Karpas-422 (cell line): ENCODE results near the gene PIRT. TPM values are rescaled to one million over a fixed set of nuclear protein-coding genes. Genes with fewer than 3 reads are reported as not detected.

Experiments
- DNase-seq: peaks from one replicate; pipeline ENCODE4 v3.0.0-alpha.2; 2015
- H2AFZ ChIP-seq: fragments of 200-600 bp; sonication (generic); 2 replicates; pipeline ENCODE4 v1.6.1; 2014; ENCODE audit warnings: antibody characterized with exemption, low read length, mixed read lengths
- H3K27ac ChIP-seq: fragments of 200-600 bp; sonication (generic); 2 replicates; pipeline ENCODE4 v1.5.1; 2014; ENCODE audit warnings: mild to moderate bottlenecking, low read length, moderate library complexity
- H3K27me3 ChIP-seq: fragments of 200-600 bp; sonication (generic); 2 replicates; pipeline ENCODE4 v1.6.1; 2014; ENCODE audit warnings: low read length, mixed read lengths
- H3K36me3 ChIP-seq: fragments of 200-600 bp; sonication (generic); 2 replicates; pipeline ENCODE4 v1.6.1; 2014; ENCODE audit warnings: low read length, mixed read lengths; ENCODE audit not compliant: insufficient read depth
- H3K4me1 ChIP-seq: fragments of 200-600 bp; sonication (generic); 2 replicates; pipeline ENCODE4 v1.6.1; 2014; ENCODE audit warnings: mild to moderate bottlenecking, low read length, mixed read lengths
- H3K4me2 ChIP-seq: fragments of 200-600 bp; sonication (generic); 2 replicates; pipeline ENCODE4 v1.6.1; 2014; ENCODE audit warnings: low read length, low read depth, mild to moderate bottlenecking; ENCODE audit not compliant: poor library complexity, severe bottlenecking
- H3K4me3 ChIP-seq: fragments of 200-600 bp; sonication (generic); 2 replicates; pipeline ENCODE4 v1.5.1; 2014; ENCODE audit warnings: mild to moderate bottlenecking, antibody characterized with exemption, low read length, mixed read lengths
- H3K79me2 ChIP-seq: fragments of 200-600 bp; sonication (generic); 2 replicates; pipeline ENCODE4 v1.6.1; 2014; ENCODE audit warnings: mild to moderate bottlenecking, low read length, mixed read lengths
- H3K9ac ChIP-seq: fragments of 200-600 bp; sonication (generic); 2 replicates; pipeline ENCODE4 v1.6.0; 2014; ENCODE audit warnings: low read length
- H3K9me2 ChIP-seq: fragments of 200-600 bp; sonication (generic), shearing (Covaris generic); replicated peaks from 2 replicates; pipeline ENCODE4 v1.6.0; 2014; ENCODE audit warnings: mild to moderate bottlenecking, low read length, moderate library complexity; ENCODE audit not compliant: insufficient read depth
- H3K9me3 ChIP-seq: fragments of 300-700, 200-600 bp; sonication (generic); 2 replicates; pipeline ENCODE4 v1.6.1; 2014; ENCODE audit warnings: low read length, mixed read lengths
- H4K20me1 ChIP-seq: fragments of 200-600 bp; sonication (generic); 2 replicates; pipeline ENCODE4 v1.6.1; 2014; ENCODE audit warnings: mild to moderate bottlenecking, antibody characterized with exemption, low read length, low read depth; ENCODE audit not compliant: insufficient read depth
- total RNA-seq: library from RNA; depleted of rRNA; stranded (reverse); fragments of >200 nt; shearing (Covaris generic); gene quantifications from 2 replicates; pipeline ENCODE4 v1.2.3, GENCODE V29; 2014; ENCODE audit warnings: low replicate concordance

The PIRT gene
- total RNA-seq, 1 experiment from 2014 or later: not detected

DNA sequence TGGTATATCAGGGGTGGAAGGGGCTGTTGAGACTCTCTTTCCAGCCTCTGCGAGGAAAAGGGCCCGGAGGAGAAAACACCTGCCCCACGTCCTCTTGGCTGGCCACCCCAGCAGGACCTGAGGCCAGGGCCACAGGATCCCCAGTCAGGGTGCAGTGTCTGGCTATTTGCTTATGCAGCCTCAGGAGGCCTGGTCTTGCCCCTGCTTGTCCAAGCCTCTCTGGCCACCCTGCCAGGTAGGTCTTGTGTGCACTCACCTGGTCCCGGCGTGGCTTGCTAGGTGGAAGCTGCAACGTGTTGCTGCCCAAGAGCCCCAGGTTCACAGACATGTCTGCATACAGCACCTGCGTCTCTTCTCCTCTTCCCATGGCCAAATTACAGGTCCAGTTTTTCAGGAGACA is 34.5 kb downstream of the PIRT start:
- H3K4me3 ChIP-seq: no peak overlapping the region

DNA sequence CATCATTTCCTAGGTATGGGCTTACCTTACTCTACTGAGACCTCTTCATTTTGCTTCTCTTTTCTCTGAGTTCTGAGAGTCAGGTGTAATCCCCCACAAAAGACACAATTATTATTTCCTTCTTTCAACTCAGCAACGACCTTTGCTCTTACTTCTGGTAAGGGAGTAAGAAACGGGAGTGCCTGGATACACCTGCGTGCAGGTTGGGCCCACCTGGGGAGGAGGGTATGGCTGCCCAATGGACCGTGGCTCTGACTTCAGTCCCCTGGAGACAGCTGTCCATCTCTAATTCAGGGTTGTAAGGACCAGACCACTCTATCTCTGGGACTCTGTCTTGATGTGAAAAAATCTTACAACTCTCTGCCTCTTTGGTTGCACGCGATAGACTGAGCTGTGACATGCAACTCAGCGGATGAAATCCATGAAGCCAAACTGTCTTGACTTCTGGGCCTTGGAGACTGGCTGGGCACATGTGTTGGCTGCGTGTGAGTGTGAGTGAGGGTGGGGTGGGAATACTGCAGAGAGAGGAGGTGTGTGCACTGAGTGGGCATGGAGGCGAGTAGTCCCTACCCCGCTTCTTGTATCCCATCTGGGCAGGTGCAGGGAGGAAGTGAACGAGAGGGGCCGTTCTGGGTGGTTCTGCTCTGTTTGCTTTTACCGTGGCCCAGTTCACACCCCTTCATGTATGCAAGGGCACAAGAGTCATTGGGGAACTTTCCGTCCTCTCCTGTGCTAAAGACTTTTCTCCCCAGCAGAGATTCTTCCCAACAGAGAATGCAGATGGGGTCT is 35.2 kb downstream of the PIRT start:
- Histone ChIP-seq H3K4me2 (no peak overlapping the region), H3K4me1 (no peaks in the 10 kb centered on the region), H2AFZ (no peak overlapping the region), H3K36me3 (no peaks in the 10 kb centered on the region), H3K9ac (no peak overlapping the region), H3K79me2 (no peaks in the 10 kb centered on the region), H3K4me3 (no peak overlapping the region), H3K9me3 (no peaks in the 10 kb centered on the region), H3K27me3 (no peaks in the 10 kb centered on the region), H3K9me2 (no peaks in the 10 kb centered on the region), H3K27ac (no peak overlapping the region), H4K20me1 (no peaks in the 10 kb centered on the region)
- DNase-seq: no peak

More for the DNA sequence above, 34.5 kb downstream of the PIRT start:
- no peak overlapping the region for H3K9ac ChIP-seq
- H4K20me1 ChIP-seq: no peaks in the 10 kb centered on the region
- no peaks in the 10 kb centered on the region for H3K9me3 ChIP-seq
- no peak for DNase-seq
- H3K36me3 ChIP-seq: no peaks in the 10 kb centered on the region
- H3K27ac ChIP-seq: no peak overlapping the region
- H3K79me2 ChIP-seq: no peaks in the 10 kb centered on the region
- no peaks in the 10 kb centered on the region for H3K4me1 ChIP-seq
- no peak overlapping the region for H3K4me2 ChIP-seq
- no peaks in the 10 kb centered on the region for H3K9me2 ChIP-seq
- H2AFZ ChIP-seq: no peak overlapping the region
- H3K27me3 ChIP-seq: no peaks in the 10 kb centered on the region

DNA sequence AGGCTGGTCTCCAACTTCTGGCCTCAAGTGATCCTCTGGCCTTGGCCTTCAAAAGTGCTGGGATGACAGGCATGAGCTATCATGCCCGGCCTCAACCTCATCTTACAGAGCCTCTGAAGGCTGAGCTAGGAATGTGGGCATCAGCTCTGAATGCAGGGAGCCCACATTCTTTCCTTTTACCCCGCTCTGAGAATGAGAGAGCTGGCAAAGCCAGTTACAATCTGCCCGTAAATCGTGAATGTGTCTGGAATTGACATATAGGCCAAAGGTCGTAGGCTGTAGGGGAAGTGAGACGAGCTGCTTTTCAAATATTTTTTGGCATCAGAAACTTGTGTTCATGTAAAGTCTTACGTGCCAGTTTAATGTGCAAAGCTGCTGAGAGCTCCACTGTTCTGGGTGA is 38.5 kb downstream of the PIRT start:
- Histone ChIP-seq H2AFZ (no peak overlapping the region), H3K36me3 (no peaks in the 10 kb centered on the region), H3K9me3 (no peaks in the 10 kb centered on the region), H4K20me1 (no peaks in the 10 kb centered on the region), H3K9ac (no peak overlapping the region), H3K4me3 (no peak overlapping the region), H3K9me2 (no peaks in the 10 kb centered on the region), H3K79me2 (no peaks in the 10 kb centered on the region), H3K27me3 (no peaks in the 10 kb centered on the region), H3K4me2 (no peak overlapping the region), H3K27ac (no peak overlapping the region), H3K4me1 (no peaks in the 10 kb centered on the region)
- no peak for DNase-seq

DNA sequence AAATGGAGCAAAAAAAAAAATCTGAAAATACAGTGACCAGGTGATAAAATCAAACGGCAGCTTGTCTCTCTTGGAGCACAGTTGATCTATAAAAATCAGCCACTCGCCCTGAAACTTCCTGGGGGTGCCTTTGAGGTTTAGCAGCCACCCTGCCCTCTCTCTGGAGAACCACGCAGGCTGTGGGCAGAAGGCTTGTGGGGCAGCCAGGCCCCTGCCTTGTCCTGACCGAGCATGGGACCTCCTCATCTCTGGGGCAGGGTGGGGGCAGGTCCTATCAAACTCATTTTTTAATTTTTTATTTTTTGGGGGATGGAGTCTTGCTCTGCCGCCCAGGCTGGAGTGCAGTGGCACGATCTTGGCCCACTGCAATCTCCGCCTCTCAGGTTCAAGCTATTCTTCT is 39.0 kb downstream of the PIRT start:
- H3K9ac ChIP-seq: no peak overlapping the region
- no peaks in the 10 kb centered on the region for H4K20me1 ChIP-seq
- H3K4me3 ChIP-seq: no peak overlapping the region
- no peaks in the 10 kb centered on the region for H3K9me3 ChIP-seq
- no peak for DNase-seq
- no peaks in the 10 kb centered on the region for H3K36me3 ChIP-seq
- H2AFZ ChIP-seq: no peak overlapping the region
- no peak overlapping the region for H3K27ac ChIP-seq
- no peaks in the 10 kb centered on the region for H3K9me2 ChIP-seq
- H3K4me2 ChIP-seq: no peak overlapping the region
- no peaks in the 10 kb centered on the region for H3K27me3 ChIP-seq
- no peaks in the 10 kb centered on the region for H3K79me2 ChIP-seq
- no peaks in the 10 kb centered on the region for H3K4me1 ChIP-seq

DNA sequence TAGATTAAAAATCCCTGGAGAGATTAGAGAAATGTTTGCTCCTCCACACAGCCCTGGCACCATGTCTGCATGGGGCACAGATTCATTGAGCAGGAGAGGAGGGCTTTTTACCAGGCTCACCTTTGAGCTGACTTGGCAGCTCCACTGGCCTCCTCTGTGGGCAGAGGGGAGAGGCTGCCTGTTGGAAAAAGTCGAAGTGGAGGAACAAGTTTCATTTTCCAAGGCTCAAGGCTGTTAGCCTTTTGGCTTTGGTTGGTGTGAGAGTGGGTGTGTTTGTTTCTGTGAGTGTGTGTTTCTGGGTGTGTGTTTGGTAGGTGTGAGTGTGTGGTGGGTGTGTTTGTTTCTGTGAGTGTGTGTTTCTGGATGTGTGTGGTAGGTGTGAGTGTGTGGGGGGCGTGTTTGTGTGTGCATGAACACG is 39.5 kb downstream of the PIRT start:
- no peak overlapping the region for H2AFZ ChIP-seq
- no peaks in the 10 kb centered on the region for H3K9me3 ChIP-seq
- no peak overlapping the region for H3K4me3 ChIP-seq
- no peaks in the 10 kb centered on the region for H3K4me1 ChIP-seq
- no peaks in the 10 kb centered on the region for H3K79me2 ChIP-seq
- DNase-seq: no peak
- no peaks in the 10 kb centered on the region for H3K36me3 ChIP-seq
- no peak overlapping the region for H3K27ac ChIP-seq
- H3K9ac ChIP-seq: no peak overlapping the region
- H3K9me2 ChIP-seq: no peaks in the 10 kb centered on the region
- H4K20me1 ChIP-seq: no peaks in the 10 kb centered on the region
- no peak overlapping the region for H3K4me2 ChIP-seq
- no peaks in the 10 kb centered on the region for H3K27me3 ChIP-seq

DNA sequence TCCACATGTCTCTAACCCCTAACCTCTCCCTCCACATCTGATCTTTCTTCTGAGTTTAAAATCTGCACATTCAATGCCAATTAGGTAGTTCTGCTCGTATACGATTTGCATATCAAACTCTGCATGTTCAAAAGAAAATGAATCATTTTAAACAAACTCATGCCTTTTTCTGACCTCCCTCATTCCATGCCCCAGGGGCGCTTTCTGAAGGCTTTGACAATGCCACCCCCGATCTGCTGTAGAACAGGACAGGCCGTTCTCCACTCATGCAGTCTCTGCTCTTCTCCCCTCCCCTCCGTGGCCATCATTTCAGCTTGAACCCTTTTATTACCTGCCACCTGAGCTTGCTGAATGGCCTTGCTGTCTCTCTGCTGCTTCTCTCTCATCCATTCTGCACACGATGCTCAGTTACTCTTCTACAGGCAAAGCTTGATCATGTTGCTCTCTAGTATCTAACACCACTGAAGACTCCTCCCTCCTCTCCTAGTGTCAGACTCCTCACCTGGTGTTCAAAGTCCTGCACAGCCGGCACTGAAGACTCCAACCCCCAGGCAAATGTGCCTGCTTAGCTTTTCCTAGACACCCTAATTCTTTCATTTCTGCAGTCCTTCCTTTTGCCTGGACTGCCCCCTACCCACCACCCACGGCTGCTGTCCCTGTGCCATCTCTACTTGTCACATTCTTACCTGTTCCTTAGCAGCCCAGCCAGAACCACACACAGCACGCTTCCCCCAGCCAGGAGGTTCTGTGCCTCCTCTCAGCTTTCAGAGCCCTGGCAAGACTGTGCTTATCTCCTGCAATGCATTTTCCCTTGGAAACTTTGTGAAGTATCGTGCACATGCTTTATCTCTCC is 40.2 kb downstream of the PIRT start:
- Histone ChIP-seq H3K4me3 (no peak overlapping the region), H3K9me3 (no peaks in the 10 kb centered on the region), H3K4me2 (no peak overlapping the region), H3K9ac (no peak overlapping the region), H3K4me1 (no peaks in the 10 kb centered on the region), H3K36me3 (no peaks in the 10 kb centered on the region), H2AFZ (no peak overlapping the region), H3K27ac (no peak overlapping the region), H3K79me2 (no peaks in the 10 kb centered on the region), H4K20me1 (no peaks in the 10 kb centered on the region), H3K27me3 (no peaks in the 10 kb centered on the region), H3K9me2 (no peaks in the 10 kb centered on the region)
- no peak for DNase-seq

DNA sequence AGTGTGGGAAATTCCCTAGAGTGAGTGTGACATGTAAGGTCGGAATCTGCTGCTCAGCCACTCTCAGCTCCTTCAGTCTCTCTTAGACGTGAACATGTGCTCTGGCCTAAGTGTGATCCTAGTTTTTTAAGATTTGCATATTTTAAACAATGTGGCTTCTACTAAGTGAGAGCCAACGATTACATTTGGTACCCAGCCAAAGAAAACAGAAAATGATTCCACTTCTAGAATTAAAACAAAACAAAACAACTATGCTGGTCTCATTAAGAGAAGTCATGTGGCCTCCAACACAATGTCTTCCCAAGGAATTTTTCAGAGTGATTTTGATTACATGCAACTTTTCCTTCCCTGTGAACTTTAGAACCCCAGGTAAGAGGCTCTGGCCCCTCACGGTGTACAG is 44.1 kb downstream of the PIRT start:
- H3K4me2 ChIP-seq: no peak overlapping the region

DNA sequence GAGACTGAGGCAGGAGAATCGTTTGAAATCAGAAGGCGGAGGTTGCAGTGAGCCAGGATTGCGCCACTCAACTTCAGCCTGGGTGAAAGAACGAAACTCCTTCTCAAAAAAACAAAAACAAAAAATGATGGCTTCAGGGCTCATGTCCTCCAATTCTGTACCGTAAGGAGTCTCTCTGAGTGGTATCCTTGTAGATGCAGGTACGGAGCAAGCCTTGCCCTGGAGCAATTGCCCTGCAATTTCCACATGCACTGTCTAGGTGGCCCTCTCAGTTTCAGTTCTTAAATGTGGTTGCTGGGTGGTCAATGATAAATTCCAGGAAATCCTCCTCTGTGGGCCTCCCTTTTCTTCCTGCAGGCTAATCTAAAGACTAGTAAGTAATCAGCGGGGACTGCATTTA is 44.6 kb downstream of the PIRT start:
- no peaks in the 10 kb centered on the region for H3K79me2 ChIP-seq
- H2AFZ ChIP-seq: no peak overlapping the region
- H3K9me3 ChIP-seq: no peaks in the 10 kb centered on the region
- H3K9me2 ChIP-seq: no peaks in the 10 kb centered on the region
- no peak overlapping the region for H3K4me2 ChIP-seq
- no peaks in the 10 kb centered on the region for H3K4me1 ChIP-seq
- H4K20me1 ChIP-seq: no peaks in the 10 kb centered on the region
- no peaks in the 10 kb centered on the region for H3K36me3 ChIP-seq
- no peaks in the 10 kb centered on the region for H3K27me3 ChIP-seq
- no peak overlapping the region for H3K9ac ChIP-seq
- H3K27ac ChIP-seq: no peak overlapping the region
- DNase-seq: no peak
- H3K4me3 ChIP-seq: no peak overlapping the region

More for the DNA sequence above, 44.1 kb downstream of the PIRT start:
- DNase-seq: peak; percentile 15
- no peaks in the 10 kb centered on the region for H3K79me2 ChIP-seq
- no peaks in the 10 kb centered on the region for H3K4me1 ChIP-seq
- H3K27me3 ChIP-seq: no peaks in the 10 kb centered on the region
- H3K9ac ChIP-seq: no peak overlapping the region
- H3K4me3 ChIP-seq: no peak overlapping the region
- H4K20me1 ChIP-seq: no peaks in the 10 kb centered on the region
- no peak overlapping the region for H2AFZ ChIP-seq
- no peaks in the 10 kb centered on the region for H3K9me3 ChIP-seq
- H3K9me2 ChIP-seq: no peaks in the 10 kb centered on the region
- no peaks in the 10 kb centered on the region for H3K36me3 ChIP-seq
- H3K27ac ChIP-seq: no peak overlapping the region
